IMR-90 (cell line): ENCODE measurements around the gene ZNF507. TPM values are rescaled to one million over a fixed set of nuclear protein-coding genes. Genes with fewer than 3 reads are reported as not detected.

Experiments
- ATAC-seq: fragments of 200-7000 bp; cut with Tn5 transposase; 2 replicates; pipeline ENCODE4 v1.9.1; 2020; ENCODE audit warnings: low read depth, mild to moderate bottlenecking, moderate library complexity
- BruUV-seq: library from RNA; stranded (reverse); fragments of 400-500 nt; replicated peaks from 2 replicates; lab custom pipeline; 2021; lab: Mats Ljungman, UMichigan
- CTCF ChIA-PET: fragments of 300-600 bp; formaldehyde crosslinking; extraction: SDS; loops from one replicate; lab custom pipeline; 2021; ENCODE audit warnings: antibody characterized with exemption; lab: Yijun Ruan, JAX
- POLR2A ChIA-PET: fragments of 300-600 bp; sonication (Branson Sonifier 250); formaldehyde crosslinking; loops from one replicate; lab custom pipeline; 2022; ENCODE audit warnings: antibody characterized with exemption; ENCODE audit not compliant: unreplicated experiment; lab: Charles Lee
- DNase-seq: peaks from one replicate; pipeline ENCODE4 v3.0.0; 2013
- H2AFZ ChIP-seq: replicated peaks from 2 replicates; pipeline ENCODE3; 2013; ENCODE audit warnings: low read length, mild to moderate bottlenecking; ENCODE audit not compliant: poor library complexity
- H2AK5ac ChIP-seq: 2 replicates; pipeline ENCODE4 v1.6.1; 2013; ENCODE audit warnings: low read depth, low read length, inconsistent platforms
- H2AK9ac ChIP-seq: replicated peaks from 2 replicates; pipeline ENCODE3; 2013; ENCODE audit warnings: mild to moderate bottlenecking, low read depth, low read length, moderate library complexity; ENCODE audit not compliant: poor library complexity
- H2BK120ac ChIP-seq: 2 replicates; pipeline ENCODE4 v1.6.1; 2013; ENCODE audit warnings: low read depth, low read length, inconsistent platforms
- H2BK15ac ChIP-seq: 3 replicates; pipeline ENCODE4 v1.6.1; 2013; ENCODE audit warnings: low read depth, low read length, inconsistent platforms
- H2BK20ac ChIP-seq: 2 replicates; pipeline ENCODE4 v1.6.1; 2013; ENCODE audit warnings: low read depth, mild to moderate bottlenecking, inconsistent platforms, low read length, moderate library complexity
- H2BK5ac ChIP-seq: 2 replicates; pipeline ENCODE4 v1.6.1; 2013; ENCODE audit warnings: mild to moderate bottlenecking, low read depth, low read length, inconsistent platforms; ENCODE audit not compliant: poor library complexity, severe bottlenecking
- H3K14ac ChIP-seq: replicated peaks from 2 replicates; pipeline ENCODE4 v1.6.1; 2013; ENCODE audit warnings: low read depth, low read length, inconsistent platforms
- H3K18ac ChIP-seq: 2 replicates; pipeline ENCODE4 v1.6.1; 2013; ENCODE audit warnings: low read depth, low read length, control low read depth
- H3K23ac ChIP-seq: 2 replicates; pipeline ENCODE4 v1.6.1; 2013; ENCODE audit warnings: low read depth, low read length, inconsistent platforms
- H3K27ac ChIP-seq: 2 replicates; pipeline ENCODE4 v1.5.1; 2013; ENCODE audit warnings: mild to moderate bottlenecking, control low read depth, low read length; ENCODE audit not compliant: insufficient read depth
- H3K27me3 ChIP-seq: 2 replicates; pipeline ENCODE4 v1.6.1; 2013; ENCODE audit warnings: low read length; ENCODE audit not compliant: control insufficient read depth, insufficient read depth
- H3K36me3 ChIP-seq: 2 replicates; pipeline ENCODE4 v1.6.1; 2013; ENCODE audit warnings: low read length, mixed read lengths; ENCODE audit not compliant: control insufficient read depth, insufficient read depth
- H3K4ac ChIP-seq: 2 replicates; pipeline ENCODE4 v1.6.1; 2013; ENCODE audit warnings: low read depth, low read length, inconsistent platforms
- H3K4me1 ChIP-seq: 2 replicates; pipeline ENCODE4 v1.6.1; 2013; ENCODE audit warnings: low read length, mixed read lengths; ENCODE audit not compliant: control insufficient read depth, insufficient read depth
- H3K4me2 ChIP-seq: 2 replicates; pipeline ENCODE4 v1.6.1; 2013; ENCODE audit warnings: low read depth, mild to moderate bottlenecking, control low read depth, low read length, moderate library complexity
- H3K4me3 ChIP-seq: 2 replicates; pipeline ENCODE4 v1.5.1; 2013; ENCODE audit warnings: low read depth, mild to moderate bottlenecking, control low read depth, low read length, moderate library complexity; ENCODE audit not compliant: insufficient read depth
- H3K56ac ChIP-seq: 2 replicates; pipeline ENCODE4 v1.6.1; 2013; ENCODE audit warnings: low read length, inconsistent platforms; ENCODE audit not compliant: insufficient read depth; ENCODE audit errors: extremely low read depth
- H3K79me1 ChIP-seq, 2 experiments: 2 replicates each; pipeline ENCODE4 v1.6.1; 2013; ENCODE audit warnings: low read length in 2 of 2, inconsistent platforms in 1 of 2, low read depth in 1 of 2
- H3K9ac ChIP-seq: 2 replicates; pipeline ENCODE4 v1.6.1; 2013; ENCODE audit warnings: low read depth, low read length, control low read depth
- H3K9me1 ChIP-seq: 2 replicates; pipeline ENCODE4 v1.6.1; 2013; ENCODE audit warnings: low read length, inconsistent platforms; ENCODE audit not compliant: insufficient read depth
- H3K9me3 ChIP-seq: 2 replicates; pipeline ENCODE4 v1.6.1; 2013; ENCODE audit warnings: low read length; ENCODE audit not compliant: control insufficient read depth, insufficient read depth
- H4K20me1 ChIP-seq: 2 replicates; pipeline ENCODE4 v1.6.1; 2013; ENCODE audit warnings: low read length, inconsistent platforms; ENCODE audit not compliant: insufficient read depth
- H4K5ac ChIP-seq: 2 replicates; pipeline ENCODE4 v1.6.1; 2013; ENCODE audit warnings: mild to moderate bottlenecking, low read depth, low read length, control low read depth
- H4K8ac ChIP-seq, 2 experiments: 2 replicates each; pipeline ENCODE4 v1.6.1; 2013; ENCODE audit warnings: low read depth in 2 of 2, low read length in 2 of 2, control low read depth in 1 of 2, inconsistent platforms in 1 of 2
- H4K91ac ChIP-seq: 2 replicates; pipeline ENCODE4 v1.6.1; 2013; ENCODE audit warnings: low read depth, low read length, inconsistent platforms; ENCODE audit not compliant: insufficient read depth
- CEBPB ChIP-seq: IDR thresholded peaks from 2 replicates; pipeline ENCODE4 v1.6.1; 2012; ENCODE audit warnings: low read depth, low read length, improper control_type of control experiment
- CHD1 ChIP-seq: IDR thresholded peaks from 2 replicates; pipeline ENCODE4 v1.6.1; 2012; ENCODE audit warnings: low read depth, low read length, improper control_type of control experiment
- FOS ChIP-seq: fragments of 150-350 bp; IDR thresholded peaks from 2 replicates; pipeline ENCODE4 v1.6.1; 2016; ENCODE audit warnings: low read depth, low read length
- MAFK ChIP-seq: IDR thresholded peaks from 2 replicates; pipeline ENCODE4 v1.6.1; 2012; ENCODE audit warnings: low read depth, low read length, improper control_type of control experiment
- MAZ ChIP-seq: IDR thresholded peaks from 2 replicates; pipeline ENCODE4 v1.6.1; 2012; ENCODE audit warnings: low read depth, mild to moderate bottlenecking, low read length, improper control_type of control experiment, moderate library complexity, borderline replicate concordance
- MXI1 ChIP-seq: IDR thresholded peaks from 2 replicates; pipeline ENCODE4 v1.6.1; 2012; ENCODE audit warnings: low read depth, mild to moderate bottlenecking, low read length, moderate library complexity, borderline replicate concordance
- NFE2L2 ChIP-seq: fragments of 150-350 bp; IDR thresholded peaks from 2 replicates; pipeline ENCODE4 v1.6.1; 2016; ENCODE audit warnings: low read depth, mild to moderate bottlenecking, low read length
- POLR2A ChIP-seq: IDR thresholded peaks from 2 replicates; pipeline ENCODE4 v1.6.1; 2012; ENCODE audit warnings: mild to moderate bottlenecking, low read depth, low read length
- RAD21 ChIP-seq: IDR thresholded peaks from 2 replicates; pipeline ENCODE4 v1.6.1; 2012; ENCODE audit warnings: low read length, improper control_type of control experiment
- RCOR1 ChIP-seq: IDR thresholded peaks from 2 replicates; pipeline ENCODE4 v1.6.1; 2012; ENCODE audit warnings: mild to moderate bottlenecking, low read length, improper control_type of control experiment; ENCODE audit not compliant: insufficient replicate concordance
- RFX5 ChIP-seq: IDR thresholded peaks from 2 replicates; pipeline ENCODE4 v1.8.0; 2012; ENCODE audit warnings: low read depth, mild to moderate bottlenecking, low read length, moderate library complexity
- SMC3 ChIP-seq: fragments of 150-350 bp; IDR thresholded peaks from 2 replicates; pipeline ENCODE4 v1.6.1; 2016; ENCODE audit warnings: low read depth, mild to moderate bottlenecking, antibody characterized with exemption, low read length, moderate library complexity
- WGBS, 2 experiments: methylation state at CpG; one replicate each; pipeline versions ENCODE4 v1.1.5 to v1.1.7; 2013; ENCODE audit warnings: missing lambda C conversion rate in 2 of 2; ENCODE audit not compliant: insufficient read length in 1 of 2; ENCODE audit errors: extremely low coverage in 2 of 2; 5-methylcytosine and 5-hydroxymethylcytosine counted together
- dilution Hi-C: fragments of 300-500 bp; cut with HindIII; formaldehyde crosslinking; loops from one replicate; pipeline ENCODE4 v1.14.3; 2018; ENCODE audit warnings: low sequenced_read_pairs; ENCODE audit not compliant: unreplicated experiment
- in situ Hi-C: fragments of 300-500 bp; cut with MboI; formaldehyde crosslinking; loops from 3 replicates; pipeline ENCODE4 v1.14.3; 2019; ENCODE audit warnings: low sequenced_read_pairs, inconsistent platforms, mixed read lengths
- intact Hi-C: fragments of 100-400 bp; cut with micrococcal nuclease; formaldehyde crosslinking; loops from 2 replicates; pipeline ENCODE4 v1.10.0; 2022
- polyA plus RNA-seq, 3 experiments: library from polyadenylated mRNA; depleted of rRNA; stranded (reverse); fragments of >200 nt; gene quantifications; 2 replicates each; pipeline ENCODE4 v1.2.3, GENCODE V29; 2012; ENCODE audit warnings: low replicate concordance in 1 of 3
- total RNA-seq: library from RNA; depleted of rRNA; stranded (reverse); fragments of >200 nt; gene quantifications from 2 replicates; pipeline ENCODE4 v1.2.3, GENCODE V29; 2012
- TF ChIP-seq, protein P1 (sequence below): conservative IDR thresholded peaks from 2 replicates; pipeline ENCODE4 v1.5.1; 2012; ENCODE audit warnings: mild to moderate bottlenecking, low read depth, low read length, improper control_type of control experiment

ZNF507 gene
- total and polyA plus RNA-seq, 2 of the 4 experiments (the other 2 are of a cell fraction), result 9.6 to 19.9 TPM

DNA sequence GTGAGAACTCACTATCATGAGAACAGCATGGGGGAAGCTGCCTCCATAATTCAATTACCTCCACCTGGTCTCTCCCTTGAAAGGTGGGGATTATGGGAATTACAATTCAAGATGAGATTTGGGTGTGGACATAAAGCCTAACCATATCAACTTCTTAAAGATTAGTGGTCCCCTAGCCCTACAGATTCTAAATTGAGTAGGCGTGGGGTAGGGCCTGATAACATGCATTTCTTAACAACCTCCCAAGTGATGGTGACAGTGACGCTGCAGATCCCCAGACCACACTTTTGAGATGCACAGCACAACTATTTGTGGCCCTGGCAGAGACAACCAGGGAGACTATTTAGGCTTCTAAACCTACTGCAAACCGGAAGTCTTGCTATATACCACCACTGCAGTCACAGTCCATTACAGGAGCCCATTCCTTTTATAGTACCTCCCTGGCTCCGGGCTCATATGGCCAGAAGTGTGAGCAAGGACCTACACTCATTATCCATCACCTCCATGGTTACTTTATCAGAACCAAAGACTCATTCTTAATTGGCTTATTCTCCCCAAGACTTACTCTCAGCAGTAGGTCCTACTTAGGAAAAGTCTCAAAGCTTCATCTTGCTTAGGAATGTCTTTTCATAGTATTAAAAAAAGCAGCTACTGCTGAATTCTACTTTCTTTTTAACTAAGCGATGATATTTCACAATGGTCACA lies 58.0 kb downstream of the ZNF507 start:
- no peak overlapping the region for H3K9ac ChIP-seq
- dilution Hi-C loops, result no loop called here
- no peak overlapping the region for H2BK15ac ChIP-seq
- H3K4ac ChIP-seq, result no peak overlapping the region
- H2AK5ac ChIP-seq, result no peak overlapping the region
- no peak overlapping the region for H3K56ac ChIP-seq
- no peak overlapping the region for H2BK5ac ChIP-seq
- no peak overlapping the region for H3K18ac ChIP-seq
- H3K79me1 ChIP-seq, result peaks cover 28 to 52% of the 10 kb centered on the region in 2 experiments
- peaks cover 5% of the 10 kb centered on the region; the same call in 1 of the 2 replicates for H4K20me1 ChIP-seq
- TF ChIP-seq, protein P1, sequence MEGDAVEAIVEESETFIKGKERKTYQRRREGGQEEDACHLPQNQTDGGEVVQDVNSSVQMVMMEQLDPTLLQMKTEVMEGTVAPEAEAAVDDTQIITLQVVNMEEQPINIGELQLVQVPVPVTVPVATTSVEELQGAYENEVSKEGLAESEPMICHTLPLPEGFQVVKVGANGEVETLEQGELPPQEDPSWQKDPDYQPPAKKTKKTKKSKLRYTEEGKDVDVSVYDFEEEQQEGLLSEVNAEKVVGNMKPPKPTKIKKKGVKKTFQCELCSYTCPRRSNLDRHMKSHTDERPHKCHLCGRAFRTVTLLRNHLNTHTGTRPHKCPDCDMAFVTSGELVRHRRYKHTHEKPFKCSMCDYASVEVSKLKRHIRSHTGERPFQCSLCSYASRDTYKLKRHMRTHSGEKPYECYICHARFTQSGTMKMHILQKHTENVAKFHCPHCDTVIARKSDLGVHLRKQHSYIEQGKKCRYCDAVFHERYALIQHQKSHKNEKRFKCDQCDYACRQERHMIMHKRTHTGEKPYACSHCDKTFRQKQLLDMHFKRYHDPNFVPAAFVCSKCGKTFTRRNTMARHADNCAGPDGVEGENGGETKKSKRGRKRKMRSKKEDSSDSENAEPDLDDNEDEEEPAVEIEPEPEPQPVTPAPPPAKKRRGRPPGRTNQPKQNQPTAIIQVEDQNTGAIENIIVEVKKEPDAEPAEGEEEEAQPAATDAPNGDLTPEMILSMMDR, result no peak
- TF ChIP-seq SMC3, result no peak
- TF ChIP-seq RAD21, result no peak
- no peak for TF ChIP-seq RCOR1
- TF ChIP-seq POLR2A, result no peak
- no peak for TF ChIP-seq MXI1
- TF ChIP-seq NFE2L2, result no peak
- no peak for TF ChIP-seq MAFK
- no peak for TF ChIP-seq FOS
- TF ChIP-seq MAZ, result no peak
- TF ChIP-seq RFX5, result no peak
- no peak for TF ChIP-seq CEBPB
- TF ChIP-seq CHD1, result no peak
- ATAC-seq (no peak), DNase-seq (no peak)
- BruUV-seq, result no TSS peak
- H2BK20ac ChIP-seq, result no peak overlapping the region
- in situ Hi-C loops, result no loop called here
- CTCF ChIA-PET, result no interaction called here
- intact Hi-C loops, result no loop called here
- peaks cover 11% of the 10 kb centered on the region for H3K9me1 ChIP-seq
- H3K14ac ChIP-seq, result no peak overlapping the region
- H3K27ac ChIP-seq, result no peak overlapping the region
- peaks cover 6% of the 10 kb centered on the region for H3K4me1 ChIP-seq
- no peak overlapping the region for H4K91ac ChIP-seq
- H3K36me3 ChIP-seq, result no peaks in the 10 kb centered on the region
- no peak overlapping the region for H2AFZ ChIP-seq
- POLR2A ChIA-PET, result no interaction called here
- H4K8ac ChIP-seq, result peak overlapping the region in 1 of 2 experiments; percentile 49; a peak in 2 of 4 replicates
- H3K23ac ChIP-seq, result no peak overlapping the region
- no peak overlapping the region for H2BK120ac ChIP-seq
- H3K4me2 ChIP-seq, result peak overlapping the region; percentile 41
- 88% methylated on average over 1 of the region's 5 CpGs; no CpG with 5 or more reads in 1 of the 2 experiments for WGBS, 2 experiments
- no peaks in the 10 kb centered on the region for H3K27me3 ChIP-seq
- no peak overlapping the region for H4K5ac ChIP-seq
- no peak overlapping the region for H3K4me3 ChIP-seq
- peak overlapping the region; percentile 31 for H2AK9ac ChIP-seq
- no peaks in the 10 kb centered on the region for H3K9me3 ChIP-seq
